NCI-H187 (cell line): ENCODE data around the gene RABGAP1L.
"Not testable (repeated sequence)": the region's sequence is repeated elsewhere in the genome, so short reads cannot be mapped to it uniquely, and the experiment has no call there.

Source experiments
- DNase-seq, 2 experiments: peaks; one replicate each; lab custom pipeline; 2025; lab: John Stamatoyannopoulos, UW

Gene RABGAP1L

DNA sequence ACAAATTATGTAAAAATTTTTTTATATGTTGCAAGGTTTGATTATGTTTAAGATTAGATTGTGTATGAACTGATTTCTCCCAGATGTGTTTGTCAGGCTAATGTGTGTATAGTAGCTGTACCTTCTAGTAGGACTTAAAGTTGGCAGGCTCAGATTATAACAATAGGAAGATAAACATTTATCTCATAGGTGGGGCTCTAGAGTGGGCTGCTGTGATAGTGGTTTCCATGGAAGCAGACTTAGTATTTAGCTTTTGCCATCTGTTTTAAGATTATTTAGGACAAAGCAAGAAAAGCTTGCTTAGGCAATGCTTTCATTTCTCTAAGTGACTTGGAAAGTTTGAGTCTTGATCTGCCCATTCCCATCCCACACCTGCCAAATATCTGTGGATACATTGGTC is 652.7 kb downstream of the RABGAP1L start:
- DNase-seq, result no peak

DNA sequence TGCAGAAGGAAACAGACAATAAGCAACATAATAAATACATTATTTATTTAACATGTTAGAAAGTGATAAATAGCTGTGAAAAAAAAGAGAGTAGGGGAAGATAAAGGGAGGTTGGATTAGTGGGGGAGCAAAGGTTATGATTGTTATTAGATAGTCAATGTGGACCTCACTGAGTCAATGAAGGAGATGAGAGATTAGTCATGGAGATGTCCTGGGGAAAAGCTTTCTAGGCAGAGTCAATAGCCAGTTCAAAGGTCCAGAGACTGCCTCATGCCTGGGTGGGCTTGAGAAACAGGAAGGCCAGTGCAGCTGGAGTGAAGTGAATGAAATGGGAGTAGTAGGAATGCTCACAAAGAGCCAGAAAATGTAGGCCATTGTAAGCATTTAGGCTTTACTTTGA is 653.3 kb downstream of the RABGAP1L start:
- DNase-seq, result no peak

DNA sequence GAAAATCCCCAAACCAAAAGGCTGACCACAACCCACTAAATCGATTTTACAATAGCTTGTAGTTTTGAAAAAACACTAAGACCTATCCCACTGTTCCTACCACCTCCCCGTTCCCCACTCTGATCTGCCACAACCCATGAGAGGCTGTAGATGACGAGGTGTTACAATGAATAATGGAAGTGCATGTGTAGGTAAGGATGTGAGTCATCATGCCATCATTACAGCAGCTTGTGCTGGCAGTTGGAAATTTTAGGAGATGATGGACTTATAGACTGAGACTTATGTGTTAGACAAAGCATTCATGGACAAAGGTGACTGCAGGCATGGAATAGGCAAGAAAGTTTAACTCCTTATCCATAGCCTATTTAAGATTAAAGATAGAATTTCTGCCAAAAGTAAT is 655.7 kb downstream of the RABGAP1L start:
- no peak for DNase-seq

DNA sequence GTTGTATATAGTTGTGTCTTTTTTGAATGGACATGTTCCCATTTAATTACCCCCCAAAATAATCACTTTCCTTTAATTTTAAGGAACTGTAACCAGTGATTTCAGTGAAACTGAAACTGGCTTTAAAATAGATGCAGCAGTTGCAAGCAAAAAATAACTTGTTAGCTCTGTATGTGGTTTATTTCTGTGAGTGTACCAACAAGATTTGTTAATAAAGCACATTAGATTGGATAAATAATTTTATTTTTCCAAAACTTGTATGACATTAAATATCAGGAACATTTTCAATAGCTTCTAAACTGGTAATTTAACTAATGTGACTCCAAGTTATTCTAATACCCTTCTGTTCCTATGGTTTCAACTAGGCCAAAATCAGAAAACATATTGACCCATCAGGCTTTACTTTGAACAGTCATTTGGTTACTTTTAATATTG is 656.2 kb downstream of the RABGAP1L start:
- DNase-seq, result no peak

DNA sequence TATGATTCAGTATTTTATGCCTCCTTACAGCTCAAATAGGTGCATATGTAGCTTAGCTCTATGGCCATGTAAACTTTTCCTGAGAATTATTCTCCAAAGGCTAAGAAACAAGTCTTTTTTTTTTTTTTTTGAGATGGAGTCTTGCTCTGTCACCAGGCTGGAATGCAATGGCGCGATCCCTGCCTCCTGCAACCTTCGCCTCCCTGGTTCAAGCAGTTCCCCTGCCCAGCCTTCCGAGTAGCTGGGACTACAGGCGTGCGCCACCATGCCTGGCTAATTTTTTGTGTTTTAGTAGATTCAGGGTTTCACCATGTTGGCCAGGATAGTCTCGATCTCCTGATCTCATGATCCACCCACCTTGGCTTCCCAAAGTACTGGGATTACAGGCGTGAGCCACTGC is 657.3 kb downstream of the RABGAP1L start:
- not testable (repeated sequence) for DNase-seq

DNA sequence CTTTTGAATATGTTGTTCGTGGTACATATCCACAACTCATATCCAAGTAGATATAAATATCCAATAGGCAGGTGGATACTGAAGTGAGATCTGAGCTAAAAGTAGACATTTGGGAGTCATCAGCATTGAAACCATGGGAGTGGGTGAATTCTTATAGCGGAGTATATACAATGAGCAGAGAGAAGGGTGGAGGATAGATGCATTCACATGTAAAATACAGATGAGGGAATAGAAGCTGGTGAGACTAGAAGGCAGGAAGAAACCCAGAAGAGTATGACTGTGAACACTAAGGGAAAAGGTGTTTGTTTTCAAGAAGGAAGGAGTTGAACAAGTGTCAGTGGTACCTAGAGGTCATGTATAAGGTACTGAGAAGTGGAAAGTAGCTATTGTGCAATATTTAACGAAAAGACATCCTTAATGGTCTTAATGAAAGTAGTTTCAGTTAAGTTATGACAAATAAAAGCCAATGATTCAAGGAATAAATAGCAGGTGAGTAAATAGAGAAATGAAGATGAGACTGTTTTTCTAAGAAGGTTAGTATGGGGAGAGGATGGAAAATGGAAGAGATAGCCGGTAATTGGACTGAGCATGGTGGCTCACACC is 658.8 kb downstream of the RABGAP1L start:
- no peak for DNase-seq

DNA sequence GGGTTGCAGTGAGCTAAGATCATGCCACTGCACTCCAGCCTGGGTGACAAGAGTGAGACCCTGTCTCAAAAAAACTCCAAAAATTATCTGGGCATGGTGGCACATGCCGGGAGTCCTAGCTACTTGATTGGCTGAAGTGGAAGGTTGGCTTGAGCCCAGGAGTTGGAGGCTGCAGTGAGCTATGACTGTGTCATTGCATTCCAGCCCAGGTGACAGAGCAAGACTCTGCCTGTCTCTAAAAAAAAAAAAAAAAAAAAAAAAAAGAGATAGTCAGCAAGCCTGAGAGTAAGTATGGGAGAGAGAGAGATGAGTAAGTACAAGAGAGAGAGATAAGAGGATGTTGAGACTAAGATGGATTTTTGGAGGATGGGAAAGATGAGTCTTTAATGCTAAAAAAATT is 659.6 kb downstream of the RABGAP1L start:
- DNase-seq, result no peak

DNA sequence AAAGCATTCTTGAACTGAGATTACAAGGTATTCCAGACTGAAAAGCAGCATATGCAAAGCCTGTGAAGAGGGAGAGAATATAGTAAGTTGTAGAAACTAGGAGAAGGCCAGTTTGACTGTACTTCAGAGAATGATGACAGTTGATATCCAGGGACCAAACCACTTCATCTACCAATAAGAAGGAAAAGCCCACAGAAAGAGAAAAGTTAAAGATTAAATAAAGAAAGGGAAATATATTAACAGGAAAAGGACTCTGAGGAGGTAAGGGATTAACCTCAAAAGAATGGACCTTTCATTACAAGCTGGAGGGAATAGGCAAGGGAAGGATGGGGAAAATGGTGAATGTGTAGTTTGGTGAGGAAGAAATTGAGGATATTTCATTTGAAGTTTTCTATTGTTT is 660.3 kb downstream of the RABGAP1L start:
- no peak for DNase-seq

DNA sequence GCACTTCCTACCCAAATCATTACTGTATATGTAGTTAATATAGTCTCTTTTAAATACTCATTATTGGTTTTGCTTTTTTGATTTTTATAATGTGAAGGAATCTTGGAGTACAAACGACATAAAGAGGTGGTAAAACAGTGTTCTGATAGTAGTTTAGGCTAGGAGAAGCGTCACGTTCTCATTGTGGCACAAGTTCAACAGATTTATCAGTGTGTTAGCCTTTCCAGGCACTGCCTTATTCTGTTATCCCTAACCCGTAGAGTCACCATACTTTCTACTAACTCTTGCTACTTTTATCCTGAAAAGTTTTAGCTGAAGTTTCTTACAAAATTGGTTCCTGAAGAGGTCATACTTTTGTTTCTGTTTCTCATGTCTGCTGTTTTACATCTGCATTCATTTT is 665.8 kb downstream of the RABGAP1L start:
- DNase-seq, result no peak

DNA sequence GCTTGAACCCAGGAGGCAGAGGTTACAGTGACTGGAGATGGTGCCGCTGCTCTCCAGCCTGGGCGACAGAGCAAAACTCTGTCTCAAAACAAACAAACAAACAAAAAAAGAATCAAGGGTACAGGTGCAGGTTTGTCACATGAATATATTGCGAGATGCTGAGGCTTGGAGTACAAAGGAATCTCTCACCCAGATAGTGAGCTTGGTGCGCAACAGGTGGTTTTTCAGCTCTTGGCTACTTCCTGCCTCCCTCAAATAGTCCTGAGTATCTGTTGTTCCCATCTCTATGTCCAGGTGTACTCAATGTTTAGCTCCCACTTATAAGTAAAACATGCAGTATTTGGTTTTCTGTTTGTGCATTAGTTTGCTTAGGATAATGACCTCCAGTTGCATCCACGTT is 666.5 kb downstream of the RABGAP1L start:
- no peak for DNase-seq

DNA sequence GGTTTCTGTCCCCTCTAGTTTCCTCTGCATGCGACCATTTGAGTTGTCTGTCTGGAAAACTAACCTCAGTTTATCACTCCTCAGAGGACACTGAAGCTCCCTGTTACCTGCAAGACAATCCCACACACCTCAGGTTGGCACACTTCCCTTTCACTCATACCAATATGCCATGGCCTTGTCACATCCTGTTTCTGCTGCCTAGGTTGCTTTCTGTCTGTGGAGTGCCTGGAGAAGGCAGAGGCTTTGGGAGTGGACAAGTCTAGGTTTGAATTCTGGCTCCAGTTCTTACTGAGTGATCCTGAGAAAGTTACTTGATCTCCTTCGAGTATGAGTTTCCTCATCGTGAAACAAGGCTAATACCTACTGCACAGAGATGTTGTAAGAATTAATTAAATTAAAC is 668.9 kb downstream of the RABGAP1L start:
- DNase-seq, result no peak

DNA sequence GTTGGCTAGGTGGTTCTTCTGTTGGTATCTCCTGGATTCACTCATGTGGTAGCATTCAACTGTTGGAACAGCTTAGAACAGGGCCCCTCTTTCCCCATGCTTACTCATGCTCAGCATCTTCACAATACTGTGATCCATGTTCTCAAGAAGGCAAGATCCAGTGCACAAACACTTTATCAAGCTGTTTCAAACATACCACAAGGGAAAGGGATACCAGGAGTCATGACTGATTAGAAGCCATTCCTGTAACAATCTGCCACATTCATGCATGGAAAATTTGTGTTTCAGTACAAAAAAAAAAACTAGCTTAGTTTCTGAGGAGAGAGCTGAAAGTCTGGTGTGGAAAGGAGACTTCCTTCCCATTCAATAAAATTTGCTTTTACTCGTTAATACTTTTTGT is 670.7 kb downstream of the RABGAP1L start:
- DNase-seq, result no peak

DNA sequence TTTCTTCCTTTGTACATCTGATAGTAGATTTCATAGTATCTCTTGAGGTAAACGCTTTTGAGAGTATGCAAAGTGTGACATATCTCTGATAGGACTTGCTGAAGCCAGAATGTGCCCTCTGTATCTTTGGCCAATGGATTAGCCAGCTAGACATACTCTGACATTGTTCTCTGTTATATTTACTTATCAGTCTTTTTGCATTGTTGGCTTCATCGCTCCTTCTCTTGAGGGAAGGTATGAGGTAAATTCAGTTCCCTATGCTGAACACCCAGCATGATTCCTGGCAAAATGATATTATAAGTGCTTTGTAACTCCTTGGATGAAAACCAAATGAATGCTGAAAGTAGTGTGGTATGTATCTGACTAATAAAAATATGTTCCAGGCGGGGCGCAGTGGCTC is 677.2 kb downstream of the RABGAP1L start:
- DNase-seq, result no peak

DNA sequence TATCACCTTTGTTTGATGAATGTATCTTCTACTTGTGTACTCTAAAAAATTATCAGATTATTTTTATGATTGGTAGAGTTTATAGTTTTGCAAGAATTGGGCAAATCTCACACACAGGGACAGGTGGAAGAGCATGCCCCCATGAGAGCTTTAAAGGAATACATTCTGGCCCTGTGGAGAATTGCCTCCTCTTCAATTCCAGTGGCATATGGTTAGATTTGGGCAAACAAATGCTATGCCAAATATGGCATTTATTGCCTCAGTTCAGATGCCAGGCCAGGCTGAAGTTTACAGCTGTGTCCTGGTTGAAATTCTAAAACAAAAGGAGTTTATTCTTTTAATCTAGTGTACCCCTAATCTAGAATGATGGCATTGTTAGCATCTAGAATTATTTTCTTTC is 678.1 kb downstream of the RABGAP1L start:
- DNase-seq, result no peak

DNA sequence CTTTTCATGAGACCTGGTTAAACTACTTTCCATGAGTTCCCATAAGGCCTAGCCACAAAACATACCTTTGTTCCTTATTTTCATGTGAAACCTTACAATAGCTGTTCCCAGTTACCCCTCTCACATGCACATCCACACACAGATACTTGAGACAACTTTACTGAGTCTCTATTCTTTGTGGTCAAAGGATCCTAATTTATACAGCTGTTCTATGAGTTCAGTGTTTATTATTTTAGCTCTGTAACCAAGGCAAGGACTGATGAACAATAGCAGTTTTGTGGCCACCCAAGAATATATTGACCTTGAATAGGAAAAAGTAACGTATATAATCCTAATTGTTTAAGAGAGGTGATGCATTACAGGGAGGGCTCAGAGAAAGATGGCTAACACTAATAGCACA is 679.9 kb downstream of the RABGAP1L start:
- no peak for DNase-seq

DNA sequence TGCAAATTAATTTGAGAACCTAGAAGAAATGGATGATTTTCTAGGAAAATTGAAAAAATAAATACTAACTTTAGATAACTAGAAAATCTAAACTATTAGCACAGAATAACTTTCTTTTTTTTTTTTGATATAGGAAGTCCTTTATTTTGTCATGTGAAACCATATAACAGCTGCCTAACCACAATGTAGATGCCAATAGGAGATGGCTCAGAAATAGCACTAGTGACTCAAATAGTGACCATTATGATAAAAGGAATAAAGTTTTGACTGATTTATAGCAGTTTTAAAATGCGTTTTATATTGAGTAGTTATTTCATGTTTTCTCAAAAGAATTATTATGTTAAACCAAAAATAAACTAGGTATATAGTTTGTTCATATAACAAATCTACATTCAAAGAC is 682.4 kb downstream of the RABGAP1L start:
- no peak for DNase-seq

DNA sequence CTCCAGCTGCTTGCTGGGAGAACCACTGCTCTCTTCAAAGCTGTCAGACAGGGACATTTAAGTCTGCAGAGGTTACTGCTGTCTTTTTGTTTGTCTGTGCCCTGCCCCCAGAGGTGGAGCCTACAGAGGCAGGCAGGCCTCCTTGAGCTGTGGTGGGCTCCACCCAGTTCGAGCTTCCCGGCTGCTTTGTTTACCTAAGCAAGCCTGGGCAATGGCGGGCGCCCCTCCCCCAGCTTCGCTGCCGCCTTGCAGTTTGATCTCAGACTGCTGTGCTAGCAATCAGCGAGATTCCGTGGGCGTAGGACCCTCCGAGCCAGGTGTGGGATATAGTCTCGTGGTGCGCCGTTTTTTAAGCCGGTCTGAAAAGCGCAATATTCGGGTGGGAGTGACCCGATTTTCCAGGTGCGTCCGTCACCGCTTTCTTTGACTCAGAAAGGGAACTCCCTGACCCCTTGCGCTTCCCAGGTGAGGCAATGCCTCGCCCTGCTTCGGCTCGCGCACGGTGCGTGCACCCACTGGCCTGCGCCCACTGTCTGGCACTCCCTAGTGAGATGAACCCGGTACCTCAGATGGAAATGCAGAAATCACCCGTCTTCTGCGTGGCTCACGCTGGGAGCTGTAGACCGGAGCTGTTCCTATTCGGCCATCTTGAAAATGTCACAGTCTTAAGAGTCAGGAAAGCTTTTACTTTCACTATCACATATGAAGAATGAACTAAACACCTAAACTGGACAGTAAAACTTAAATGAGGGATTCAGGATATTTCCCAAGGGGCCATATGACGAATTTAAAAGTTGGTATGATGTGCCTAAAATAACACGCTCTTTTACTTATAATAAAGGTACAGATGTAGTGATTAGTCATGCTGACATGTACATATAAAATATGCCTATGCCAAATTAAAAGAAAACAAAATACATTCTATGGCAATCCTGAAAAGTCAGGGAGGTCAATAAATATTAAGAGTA is 689.6 kb downstream of the RABGAP1L start:
- peak in 1 of 2 experiments; percentile 61 for DNase-seq

DNA sequence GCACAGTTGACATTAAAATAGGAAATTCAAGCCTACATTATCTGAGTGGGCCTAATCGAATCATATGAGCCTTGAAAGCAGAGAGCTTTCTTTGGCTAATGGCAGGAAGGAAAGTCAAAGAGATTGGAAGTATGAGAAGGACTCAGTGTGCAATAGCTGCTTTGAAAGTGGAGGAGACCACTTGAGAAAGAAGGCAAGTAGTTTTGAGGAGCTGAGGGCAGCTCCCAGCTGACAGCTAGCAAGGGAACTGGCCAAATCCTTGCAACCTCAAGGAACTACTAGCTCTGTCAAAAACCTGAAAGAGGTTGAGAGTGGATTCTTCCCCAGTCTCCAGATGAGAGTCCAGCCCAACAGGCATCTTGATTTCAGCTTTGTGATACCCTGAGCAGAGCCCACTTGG is 691.4 kb downstream of the RABGAP1L start:
- DNase-seq, result no peak

DNA sequence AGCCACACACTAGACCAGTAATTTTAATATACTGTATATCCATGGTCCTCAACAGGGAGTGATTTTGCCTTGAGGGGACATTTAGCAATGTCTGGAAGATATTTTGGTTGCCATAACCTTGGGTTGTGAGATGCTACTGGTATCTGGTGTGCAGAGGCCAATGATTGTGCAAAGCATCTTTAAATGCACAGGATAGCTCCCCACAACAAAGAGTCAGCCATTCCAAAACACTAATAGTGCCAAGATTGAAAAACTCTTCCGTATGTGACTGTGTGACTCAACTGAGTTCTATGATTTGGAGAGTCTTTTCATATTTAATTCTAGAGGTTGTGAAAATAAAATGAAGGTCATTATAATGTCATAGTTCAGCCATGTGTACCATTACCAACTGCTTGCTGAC is 699.0 kb downstream of the RABGAP1L start:
- no peak for DNase-seq

DNA sequence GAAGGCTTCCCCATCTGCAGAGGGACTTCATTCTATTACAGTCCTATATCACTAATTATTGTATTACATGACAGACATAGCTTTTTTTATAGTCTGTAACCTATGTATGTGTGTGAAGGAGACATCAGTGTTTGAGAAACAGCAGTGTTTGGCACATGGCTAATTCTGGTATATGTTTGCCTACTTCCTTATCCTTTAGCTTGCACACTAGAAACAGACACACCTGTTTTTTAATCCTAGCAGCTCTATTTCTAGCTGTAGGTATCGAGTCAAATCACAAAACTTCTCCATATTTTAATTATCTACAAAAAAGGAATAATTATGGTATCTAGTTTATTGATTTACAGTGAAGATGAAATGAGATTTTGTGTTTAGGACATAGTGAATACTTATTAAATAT is 711.0 kb downstream of the RABGAP1L start:
- DNase-seq, result no peak

DNA sequence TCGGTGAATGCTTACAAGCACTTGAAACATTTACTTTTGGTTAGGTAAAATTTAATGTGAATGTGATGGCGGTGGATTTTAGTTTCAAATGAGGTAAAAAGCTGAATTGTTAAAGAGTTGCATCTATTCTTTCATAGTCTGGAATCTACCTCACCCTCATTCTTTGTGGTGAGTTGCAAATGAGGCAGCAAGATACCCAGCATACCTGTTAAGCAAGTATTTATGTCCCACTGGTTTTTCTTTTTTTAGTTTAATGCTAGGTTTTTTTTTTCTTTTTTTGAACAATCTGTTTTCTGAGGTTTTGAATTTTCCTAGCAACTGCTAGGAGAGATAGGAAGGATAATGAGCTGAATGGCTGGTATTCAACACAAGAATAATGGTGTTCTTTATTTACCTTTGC is 712.6 kb downstream of the RABGAP1L start:
- DNase-seq, result no peak

DNA sequence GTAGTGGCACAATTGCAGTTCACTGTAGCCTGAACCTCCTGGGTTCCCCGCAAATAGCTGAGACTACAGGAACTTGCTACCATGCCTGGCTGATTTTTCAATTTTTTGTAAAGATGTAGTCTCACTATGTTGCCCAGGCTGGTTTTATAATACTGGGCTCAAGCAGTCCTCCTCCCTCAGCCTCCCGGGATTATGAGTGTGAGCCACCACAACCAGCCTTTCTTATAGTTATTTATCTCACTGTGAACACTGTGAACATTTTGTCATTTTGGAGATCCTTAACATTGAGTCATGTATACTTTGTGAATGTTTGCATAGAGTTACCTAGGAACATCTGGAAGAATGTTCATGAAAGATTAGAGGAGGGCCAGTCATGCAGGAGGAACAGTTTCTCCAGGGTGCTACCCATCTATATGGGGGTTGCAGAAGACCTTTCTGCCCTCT is 713.3 kb downstream of the RABGAP1L start:
- DNase-seq, result no peak

DNA sequence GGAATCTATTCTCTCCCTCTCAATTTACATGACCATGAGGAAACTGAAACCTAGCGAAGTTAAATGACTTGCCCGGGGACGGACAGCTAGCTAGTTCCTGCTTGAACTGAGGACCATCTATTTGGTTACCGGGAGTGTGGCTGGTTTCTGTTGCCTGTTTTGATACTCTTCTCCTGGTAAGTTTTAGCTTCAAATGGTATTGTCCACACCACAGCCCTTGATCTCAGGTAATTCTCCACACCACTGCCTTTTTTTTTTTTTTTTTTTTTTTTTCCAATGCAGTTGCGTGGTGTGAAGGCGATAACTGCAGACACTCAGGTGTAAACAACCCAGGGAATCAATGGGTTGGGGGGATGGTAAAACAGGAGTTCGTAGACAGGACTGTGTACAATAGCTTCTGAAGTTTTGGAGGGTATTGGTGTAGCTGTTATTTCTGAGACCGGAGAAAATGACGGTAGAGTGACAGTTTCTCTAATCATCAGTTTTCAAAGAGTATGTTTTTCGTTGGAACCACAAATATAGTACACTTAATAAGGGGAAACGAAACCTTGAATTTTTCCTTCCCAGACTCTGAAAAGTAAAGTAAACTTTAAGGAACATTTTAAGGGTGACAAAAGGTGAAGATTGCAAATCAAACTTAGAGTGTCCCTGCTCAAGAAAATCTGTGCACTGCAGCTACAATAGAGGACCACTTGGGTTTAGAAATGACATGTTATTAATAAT is 715.2 kb downstream of the RABGAP1L start:
- DNase-seq, result peak in 1 of 2 experiments; percentile 46
